ENCODE measurements around the gene KY.

DNA sequence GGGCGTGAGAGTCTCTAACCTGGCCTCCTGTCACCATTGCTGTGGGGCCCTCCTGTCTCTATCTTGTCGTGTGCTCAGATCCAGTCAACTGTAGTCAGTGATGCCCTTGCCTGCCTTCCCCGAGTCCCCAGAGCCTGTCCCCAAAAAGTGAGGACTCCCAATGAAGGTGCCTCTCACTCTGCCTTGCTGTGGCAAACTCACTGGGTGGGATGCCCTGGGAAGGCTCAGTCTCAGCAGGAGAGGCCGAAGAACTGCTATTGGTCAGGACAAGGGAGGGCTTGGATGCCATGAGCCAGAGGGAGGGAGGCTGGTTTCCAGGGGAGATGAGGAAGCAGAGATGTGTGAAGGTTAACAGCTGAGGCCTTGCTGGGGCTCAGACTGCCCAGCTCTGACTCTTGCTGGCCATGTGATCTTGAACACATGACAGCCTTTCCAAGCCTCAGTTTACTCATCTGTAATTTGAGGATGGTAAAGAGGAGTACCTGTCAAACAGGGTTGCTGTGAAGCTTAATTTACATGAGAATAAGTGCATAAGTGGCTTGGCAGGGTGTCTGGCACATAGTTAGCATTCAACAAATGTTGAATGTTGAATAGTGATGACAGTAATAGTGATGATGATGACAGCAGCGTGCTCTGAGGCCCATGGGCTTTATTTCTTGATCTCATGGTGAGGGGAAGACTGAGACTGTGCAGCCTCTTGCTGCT lies 8.2 kb downstream of the KY start:
- TF ChIP-seq POLR2A (IDR thresholded peaks at IDR 0.05) = no peak
- TF ChIP-seq, protein P1, sequence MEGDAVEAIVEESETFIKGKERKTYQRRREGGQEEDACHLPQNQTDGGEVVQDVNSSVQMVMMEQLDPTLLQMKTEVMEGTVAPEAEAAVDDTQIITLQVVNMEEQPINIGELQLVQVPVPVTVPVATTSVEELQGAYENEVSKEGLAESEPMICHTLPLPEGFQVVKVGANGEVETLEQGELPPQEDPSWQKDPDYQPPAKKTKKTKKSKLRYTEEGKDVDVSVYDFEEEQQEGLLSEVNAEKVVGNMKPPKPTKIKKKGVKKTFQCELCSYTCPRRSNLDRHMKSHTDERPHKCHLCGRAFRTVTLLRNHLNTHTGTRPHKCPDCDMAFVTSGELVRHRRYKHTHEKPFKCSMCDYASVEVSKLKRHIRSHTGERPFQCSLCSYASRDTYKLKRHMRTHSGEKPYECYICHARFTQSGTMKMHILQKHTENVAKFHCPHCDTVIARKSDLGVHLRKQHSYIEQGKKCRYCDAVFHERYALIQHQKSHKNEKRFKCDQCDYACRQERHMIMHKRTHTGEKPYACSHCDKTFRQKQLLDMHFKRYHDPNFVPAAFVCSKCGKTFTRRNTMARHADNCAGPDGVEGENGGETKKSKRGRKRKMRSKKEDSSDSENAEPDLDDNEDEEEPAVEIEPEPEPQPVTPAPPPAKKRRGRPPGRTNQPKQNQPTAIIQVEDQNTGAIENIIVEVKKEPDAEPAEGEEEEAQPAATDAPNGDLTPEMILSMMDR (IDR thresholded peaks at IDR 0.05) = no peak
